Measurements from ENCODE around the gene SNX5.

Gene SNX5

GRCh38 chr20:17933121-17933520 lies 35.5 kb downstream of the SNX5 start:
- in situ Hi-C loops (cut with HindIII; ENCODE audit: low sequenced_read_pairs) = no loop called here
- no peak for TF ChIP-seq CTCF (IDR thresholded peaks at IDR 0.05; ENCODE audit: low read depth, low read length, missing control alignments)
- DNase-seq (ENCODE audit: low read depth) = no peak

GRCh38 chr20:17932396-17932795 lies 36.2 kb downstream of the SNX5 start:
- in situ Hi-C loops (cut with HindIII; ENCODE audit: low sequenced_read_pairs) = no loop called here

More at GRCh38 chr20:17933121-17933520, 35.5 kb downstream of the SNX5 start:
- H3K4me3 ChIP-seq (ENCODE audit: low read depth, low read length) = no peak overlapping the region

GRCh38 chr20:17931513-17931912 lies 37.1 kb downstream of the SNX5 start:
- H3K4me3 ChIP-seq (ENCODE audit: low read depth, low read length) = no peak overlapping the region
- in situ Hi-C loops (cut with HindIII; ENCODE audit: low sequenced_read_pairs) = no loop called here
- DNase-seq (ENCODE audit: low read depth) = no peak
- TF ChIP-seq CTCF (IDR thresholded peaks at IDR 0.05; ENCODE audit: low read depth, low read length, missing control alignments) = no peak

More at GRCh38 chr20:17932396-17932795, 36.2 kb downstream of the SNX5 start:
- no peak for DNase-seq (ENCODE audit: low read depth)
- no peak overlapping the region for H3K4me3 ChIP-seq (ENCODE audit: low read depth, low read length)
- TF ChIP-seq CTCF (IDR thresholded peaks at IDR 0.05; ENCODE audit: low read depth, low read length, missing control alignments) = no peak

GRCh38 chr20:17928633-17929311 lies 39.8 kb downstream of the SNX5 start:
- no peak for DNase-seq (ENCODE audit: low read depth)
- in situ Hi-C loops (cut with HindIII; ENCODE audit: low sequenced_read_pairs) = no loop called here
- H3K4me3 ChIP-seq (ENCODE audit: low read depth, low read length) = no peak overlapping the region

GRCh38 chr20:17928211-17928611 lies 40.4 kb downstream of the SNX5 start:
- no peak for TF ChIP-seq CTCF (IDR thresholded peaks at IDR 0.05; ENCODE audit: low read depth, low read length, missing control alignments)
- no peak for DNase-seq (ENCODE audit: low read depth)
- H3K4me3 ChIP-seq (ENCODE audit: low read depth, low read length) = no peak overlapping the region
- in situ Hi-C loops (cut with HindIII; ENCODE audit: low sequenced_read_pairs) = no loop called here

More at GRCh38 chr20:17928633-17929311, 39.8 kb downstream of the SNX5 start:
- TF ChIP-seq CTCF (IDR thresholded peaks at IDR 0.05; ENCODE audit: low read depth, low read length, missing control alignments) = no peak

GRCh38 chr20:17925940-17926300 lies 42.7 kb downstream of the SNX5 start:
- H3K4me3 ChIP-seq (ENCODE audit: low read depth, low read length) = no peak overlapping the region
- in situ Hi-C loops (cut with HindIII; ENCODE audit: low sequenced_read_pairs) = no loop called here
- no peak for TF ChIP-seq CTCF (IDR thresholded peaks at IDR 0.05; ENCODE audit: low read depth, low read length, missing control alignments)
- no peak for DNase-seq (ENCODE audit: low read depth)

Measured in astrocyte of the cerebellum (primary cell).